HUES64 (cell line): ENCODE results near the gene LAMB4.

Experiments used
- H3K27ac ChIP-seq: 2 replicates; pipeline ENCODE4 v1.7.0; 2013; ENCODE audit warnings: low read depth, low read length, inconsistent platforms
- H3K27me3 ChIP-seq: 2 replicates; pipeline ENCODE4 v1.6.1; 2013; ENCODE audit warnings: mild to moderate bottlenecking, low read length; ENCODE audit not compliant: insufficient read depth
- H3K36me3 ChIP-seq: 2 replicates; pipeline ENCODE4 v1.6.1; 2013; ENCODE audit warnings: mild to moderate bottlenecking, low read length; ENCODE audit not compliant: insufficient read depth
- H3K4me1 ChIP-seq: 2 replicates; pipeline ENCODE4 v1.6.1; 2013; ENCODE audit warnings: mild to moderate bottlenecking, low read length, moderate library complexity; ENCODE audit not compliant: insufficient read depth
- H3K4me3 ChIP-seq: 2 replicates; pipeline ENCODE4 v1.5.1; 2013; ENCODE audit warnings: mild to moderate bottlenecking, low read length, moderate library complexity
- H3K9ac ChIP-seq: 2 replicates; pipeline ENCODE4 v1.6.1; 2013; ENCODE audit warnings: mild to moderate bottlenecking, low read depth, low read length
- H3K9me3 ChIP-seq: 2 replicates; pipeline ENCODE4 v1.6.1; 2013; ENCODE audit warnings: low read depth, low read length; ENCODE audit not compliant: insufficient read depth
- WGBS: fragments of 150-250, 120-280 bp; methylation state at CpG from one replicate; pipeline ENCODE4 v1.1.7; 2013; ENCODE audit warnings: missing lambda C conversion rate; 5-methylcytosine and 5-hydroxymethylcytosine counted together

The LAMB4 gene

GRCh38 chr7:108140671-108141070 lies 10.5 kb upstream of the LAMB4 start:
- no peak overlapping the region for H3K27ac ChIP-seq

DNA sequence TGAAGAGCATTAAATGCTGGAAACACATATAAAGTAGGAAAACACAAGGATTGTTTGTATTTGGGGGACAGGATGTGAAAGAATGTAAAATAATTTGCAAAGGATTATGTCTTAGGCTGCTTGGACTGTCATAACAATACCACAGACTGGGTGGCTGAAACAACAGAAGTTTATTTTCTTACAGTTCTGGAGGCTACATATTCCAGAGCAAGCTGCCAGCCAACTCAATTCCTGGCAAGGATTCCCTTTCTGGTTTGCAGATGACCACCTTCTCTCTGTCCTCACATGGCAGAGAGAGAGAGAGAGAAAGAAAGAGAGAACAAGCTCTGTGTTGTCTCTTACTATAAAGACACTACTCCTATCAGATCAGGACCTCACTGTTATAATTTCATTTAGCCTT lies 8.8 kb upstream of the LAMB4 start:
- Histone ChIP-seq H3K36me3 (no peaks in the 10 kb centered on the region), H3K4me3 (no peak overlapping the region), H3K27ac (no peak overlapping the region), H3K27me3 (no peaks in the 10 kb centered on the region), H3K9ac (no peak overlapping the region), H3K4me1 (no peaks in the 10 kb centered on the region), H3K9me3 (no peaks in the 10 kb centered on the region)

More at GRCh38 chr7:108140671-108141070, 10.5 kb upstream of the LAMB4 start:
- Histone ChIP-seq H3K4me1 (no peaks in the 10 kb centered on the region), H3K36me3 (no peaks in the 10 kb centered on the region), H3K9ac (no peak overlapping the region), H3K9me3 (no peaks in the 10 kb centered on the region), H3K27me3 (no peaks in the 10 kb centered on the region), H3K4me3 (no peak overlapping the region)

- Histone ChIP-seq H3K27me3 (no peaks in the 10 kb centered on the region), H3K27ac (no peak overlapping the region), H3K36me3 (no peaks in the 10 kb centered on the region), H3K4me3 (no peak overlapping the region), H3K9ac (no peak overlapping the region), H3K9me3 (no peaks in the 10 kb centered on the region), H3K4me1 (no peaks in the 10 kb centered on the region)
- 91% methylated on average over 4 of the region's 4 CpGs for WGBS
These were observed 7.8 kb upstream of the LAMB4 start for GRCh38 chr7:108137993-108138392.

DNA sequence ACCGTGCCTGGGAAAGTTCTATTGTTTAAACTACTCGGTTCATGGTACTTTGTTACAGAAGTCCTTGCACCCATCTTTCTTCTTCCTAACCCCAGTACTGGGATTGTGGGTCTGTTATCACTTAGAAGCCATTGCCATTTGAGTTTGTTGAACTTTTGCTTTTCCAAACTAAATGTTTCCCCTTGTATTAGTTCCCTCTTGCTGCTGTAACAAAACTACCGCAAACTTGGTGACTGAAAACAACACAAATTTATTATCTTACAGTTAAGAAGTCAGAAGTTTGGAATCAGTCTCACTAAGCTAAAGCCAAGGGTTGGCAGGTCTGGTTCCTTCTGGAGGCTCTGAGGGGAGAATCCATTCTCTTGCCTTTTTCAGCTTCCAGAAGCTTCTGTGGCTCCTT lies 6.9 kb upstream of the LAMB4 start:
- no peaks in the 10 kb centered on the region for H3K36me3 ChIP-seq
- no peak overlapping the region for H3K9ac ChIP-seq
- no peaks in the 10 kb centered on the region; the same call in 1 of the 2 replicates for H3K4me1 ChIP-seq
- no peaks in the 10 kb centered on the region for H3K9me3 ChIP-seq
- H3K27ac ChIP-seq: no peak overlapping the region
- H3K27me3 ChIP-seq: no peaks in the 10 kb centered on the region
- 95% methylated on average over 3 of the region's 3 CpGs for WGBS
- H3K4me3 ChIP-seq: no peak overlapping the region

- Histone ChIP-seq H3K4me1 (no peaks in the 10 kb centered on the region; the same call in 1 of the 2 replicates), H3K36me3 (no peaks in the 10 kb centered on the region), H3K9me3 (no peaks in the 10 kb centered on the region), H3K4me3 (no peak overlapping the region), H3K27me3 (no peaks in the 10 kb centered on the region), H3K9ac (no peak overlapping the region), H3K27ac (no peak overlapping the region)
- over 99% methylated on average over 3 of the region's 4 CpGs for WGBS
These were observed 6.1 kb upstream of the LAMB4 start for GRCh38 chr7:108136191-108136688.

GRCh38 chr7:108135446-108136190 lies 5.5 kb upstream of the LAMB4 start:
- H3K27ac ChIP-seq: no peak overlapping the region
- H3K9me3 ChIP-seq: no peaks in the 10 kb centered on the region
- H3K4me3 ChIP-seq: no peak overlapping the region
- no peaks in the 10 kb centered on the region for H3K27me3 ChIP-seq
- H3K36me3 ChIP-seq: no peaks in the 10 kb centered on the region
- no peaks in the 10 kb centered on the region; the same call in 1 of the 2 replicates for H3K4me1 ChIP-seq
- H3K9ac ChIP-seq: no peak overlapping the region
- WGBS: 91% methylated on average over 7 of the region's 7 CpGs

- no peak overlapping the region for H3K27ac ChIP-seq
- no peaks in the 10 kb centered on the region for H3K27me3 ChIP-seq
- H3K4me1 ChIP-seq: no peaks in the 10 kb centered on the region; the same call in 1 of the 2 replicates
- no peaks in the 10 kb centered on the region for H3K9me3 ChIP-seq
- WGBS: no CpG with 5 or more reads among the region's 1 CpG
- no peaks in the 10 kb centered on the region for H3K36me3 ChIP-seq
- H3K9ac ChIP-seq: no peak overlapping the region
- H3K4me3 ChIP-seq: no peak overlapping the region
These were observed 4.3 kb upstream of the LAMB4 start for GRCh38 chr7:108134486-108134885.

DNA sequence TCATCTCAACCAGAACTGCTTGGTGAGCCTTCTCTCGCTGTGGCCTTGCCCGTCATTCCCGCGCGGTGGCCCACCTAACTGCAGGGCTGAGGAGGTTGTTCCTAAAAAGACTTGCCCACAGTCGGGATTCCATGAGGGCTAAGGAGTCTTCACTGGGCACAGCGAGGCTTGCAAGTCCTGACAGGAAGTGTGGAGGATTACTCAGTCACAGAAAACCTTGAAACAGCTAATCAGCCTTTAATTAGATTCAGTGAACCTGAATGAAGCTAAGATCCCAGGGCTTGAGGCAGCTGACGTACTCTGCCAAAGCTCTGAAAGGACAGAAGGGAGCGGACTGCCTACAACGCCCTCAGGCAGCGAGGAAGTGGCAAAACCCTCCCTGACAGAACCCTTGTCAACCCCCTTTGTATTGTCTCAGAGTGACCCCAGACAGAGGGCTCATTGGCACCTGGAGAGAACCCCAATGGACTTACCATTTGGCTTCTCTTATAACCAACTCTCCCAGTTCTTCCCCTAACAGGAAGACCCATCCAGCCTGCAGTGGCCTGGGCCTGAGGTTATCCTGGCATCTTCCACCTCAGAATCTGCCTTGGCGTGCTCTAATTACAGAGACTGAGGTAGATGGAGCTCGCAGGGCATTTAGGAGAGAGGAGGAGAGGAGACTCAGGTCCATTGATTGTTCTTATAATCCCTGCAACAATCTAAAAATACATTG lies 2.5 kb upstream of the LAMB4 start:
- Histone ChIP-seq H3K4me3 (no peak overlapping the region), H3K27me3 (no peaks in the 10 kb centered on the region)

DNA sequence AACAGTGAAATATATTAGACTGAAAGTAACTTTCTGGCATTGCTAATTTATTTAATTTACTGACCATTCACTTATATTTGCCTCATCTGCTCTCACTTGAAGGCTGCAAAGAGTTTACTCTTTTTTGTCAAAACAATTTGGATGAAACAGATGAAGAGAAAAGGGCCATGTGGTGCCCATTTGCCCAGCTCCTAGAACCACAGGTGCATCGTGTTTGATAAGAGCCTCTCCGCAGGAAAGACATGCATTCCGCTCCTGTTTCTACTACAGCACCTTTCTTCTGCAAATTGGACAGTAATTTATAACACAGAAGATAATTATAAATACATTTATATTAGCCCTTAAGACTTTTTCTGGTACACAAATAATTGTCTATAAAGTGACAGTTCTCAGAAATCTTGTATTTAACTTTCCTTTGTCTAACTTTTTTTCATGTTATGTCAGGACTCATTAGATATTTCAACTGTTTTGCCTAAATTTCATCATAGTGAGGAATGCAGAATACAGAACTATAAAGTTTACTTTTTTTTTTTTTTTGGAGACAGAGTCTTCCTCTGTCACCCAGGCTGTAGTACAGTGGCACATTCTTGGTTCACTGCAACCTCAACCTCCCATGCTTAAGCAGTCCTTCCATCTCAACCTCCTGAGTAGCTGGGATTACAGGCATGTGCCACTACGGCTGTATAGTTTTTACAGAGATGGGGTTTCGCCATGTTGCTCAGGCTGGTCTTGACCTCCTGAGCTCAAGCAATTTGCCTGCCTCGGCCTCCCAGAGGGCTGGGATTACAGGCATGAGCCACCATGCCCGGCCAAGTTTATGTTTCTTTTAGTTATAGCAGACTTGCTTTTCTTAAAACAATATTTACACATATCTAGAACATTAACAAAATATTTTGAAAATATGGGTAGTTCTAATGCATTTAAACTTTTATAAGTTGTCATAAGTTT lies 869 bp downstream of the LAMB4 start:
- Histone ChIP-seq H3K9me3 (no peaks in the 10 kb centered on the region), H3K4me3 (no peak overlapping the region), H3K9ac (no peak overlapping the region), H3K27ac (no peak overlapping the region), H3K27me3 (no peaks in the 10 kb centered on the region), H3K4me1 (no peaks in the 10 kb centered on the region; the same call in 1 of the 2 replicates), H3K36me3 (no peaks in the 10 kb centered on the region)
- 92% methylated on average over 6 of the region's 7 CpGs for WGBS

More for the DNA sequence above, 2.5 kb upstream of the LAMB4 start:
- 84% methylated on average over 13 of the region's 13 CpGs for WGBS
- H3K36me3 ChIP-seq: no peaks in the 10 kb centered on the region
- H3K27ac ChIP-seq: no peak overlapping the region
- no peak overlapping the region for H3K9ac ChIP-seq
- H3K9me3 ChIP-seq: no peaks in the 10 kb centered on the region
- H3K4me1 ChIP-seq: no peaks in the 10 kb centered on the region; the same call in 1 of the 2 replicates

- Histone ChIP-seq H3K27ac (no peak overlapping the region), H3K4me3 (no peak overlapping the region), H3K36me3 (no peaks in the 10 kb centered on the region), H3K27me3 (no peaks in the 10 kb centered on the region), H3K9ac (no peak overlapping the region), H3K9me3 (no peaks in the 10 kb centered on the region), H3K4me1 (no peaks in the 10 kb centered on the region; the same call in 1 of the 2 replicates)
- 96% methylated on average over 3 of the region's 3 CpGs for WGBS
These were observed 1.6 kb downstream of the LAMB4 start for GRCh38 chr7:108128514-108128913.
